Stomach smooth muscle (tissue), 2 donors: Measurements from ENCODE around the gene MARCHF10.
"Not testable (repeated sequence)": the region's sequence is repeated elsewhere in the genome, so short reads cannot be mapped to it uniquely, and the experiment has no call there.

Experiments
- H3K27ac ChIP-seq: one replicate; pipeline ENCODE4 v1.7.0; 2013; ENCODE audit warnings: mild to moderate bottlenecking, low read length, inconsistent platforms
- H3K27me3 ChIP-seq, 2 donors: one replicate each; pipeline ENCODE4 v1.7.0; 2013; ENCODE audit warnings: low read length in 2 of 2; ENCODE audit not compliant: insufficient read depth in 2 of 2, control insufficient read depth in 1 of 2
- H3K36me3 ChIP-seq, 2 donors: one replicate each; pipeline ENCODE4 v1.7.0; 2013; ENCODE audit warnings: low read length in 2 of 2; ENCODE audit not compliant: control insufficient read depth in 2 of 2, insufficient read depth in 2 of 2
- H3K4me1 ChIP-seq: one replicate; pipeline ENCODE4 v1.7.0; 2013; ENCODE audit warnings: low read length; ENCODE audit not compliant: control insufficient read depth, insufficient read depth
- H3K4me3 ChIP-seq, 2 donors: one replicate each; pipeline ENCODE4 v1.7.0; 2013; ENCODE audit warnings: low read length in 2 of 2
- H3K9ac ChIP-seq, 2 donors: one replicate each; pipeline ENCODE4 v1.7.0; 2013; ENCODE audit warnings: low read length in 2 of 2, mild to moderate bottlenecking in 1 of 2
- H3K9me3 ChIP-seq, 2 donors: one replicate each; pipeline ENCODE4 v1.7.0; 2013; ENCODE audit warnings: low read length in 2 of 2; ENCODE audit not compliant: control insufficient read depth in 2 of 2
- donor health status: healthy.
- donor health status: Pancreatic carcinoma.

The MARCHF10 gene

GRCh38 chr17:62786646-62787045, 21.5 kb downstream of the MARCHF10 start:
- H3K4me1 ChIP-seq, result no peaks in the 10 kb centered on the region
- no peaks in the 10 kb centered on the region for H3K9me3 ChIP-seq
- H3K9ac ChIP-seq, result no peak overlapping the region
- H3K27me3 ChIP-seq, result no peaks in the 10 kb centered on the region
- no peak overlapping the region for H3K4me3 ChIP-seq
- H3K27ac ChIP-seq, result no peak overlapping the region
- H3K36me3 ChIP-seq, result no peaks in the 10 kb centered on the region

- not testable (repeated sequence) for H3K27me3 ChIP-seq, H3K4me3 ChIP-seq, H3K9me3 ChIP-seq, H3K9ac ChIP-seq, H3K4me1 ChIP-seq, H3K36me3 ChIP-seq, H3K27ac ChIP-seq
Observed at GRCh38 chr17:62785983-62786382, 22.1 kb downstream of the MARCHF10 start.

GRCh38 chr17:62782730-62783270, 25.3 kb downstream of the MARCHF10 start:
- no peak overlapping the region for H3K4me3 ChIP-seq
- H3K9me3 ChIP-seq, result no peaks in the 10 kb centered on the region
- no peak overlapping the region for H3K27ac ChIP-seq
- H3K9ac ChIP-seq, result no peak overlapping the region
- peaks cover 0 to 1% of the 10 kb centered on the region in 2 donors for H3K27me3 ChIP-seq
- H3K36me3 ChIP-seq, result no peaks in the 10 kb centered on the region
- H3K4me1 ChIP-seq, result no peaks in the 10 kb centered on the region

- Histone ChIP-seq H3K36me3 (no peaks in the 10 kb centered on the region), H3K27ac (no peak overlapping the region), H3K4me1 (no peaks in the 10 kb centered on the region), H3K9ac (no peak overlapping the region), H3K4me3 (no peak overlapping the region), H3K27me3 (peaks cover 0 to 2% of the 10 kb centered on the region in 2 donors), H3K9me3 (no peaks in the 10 kb centered on the region)
Observed at GRCh38 chr17:62781831-62782251, 26.3 kb downstream of the MARCHF10 start.

DNA sequence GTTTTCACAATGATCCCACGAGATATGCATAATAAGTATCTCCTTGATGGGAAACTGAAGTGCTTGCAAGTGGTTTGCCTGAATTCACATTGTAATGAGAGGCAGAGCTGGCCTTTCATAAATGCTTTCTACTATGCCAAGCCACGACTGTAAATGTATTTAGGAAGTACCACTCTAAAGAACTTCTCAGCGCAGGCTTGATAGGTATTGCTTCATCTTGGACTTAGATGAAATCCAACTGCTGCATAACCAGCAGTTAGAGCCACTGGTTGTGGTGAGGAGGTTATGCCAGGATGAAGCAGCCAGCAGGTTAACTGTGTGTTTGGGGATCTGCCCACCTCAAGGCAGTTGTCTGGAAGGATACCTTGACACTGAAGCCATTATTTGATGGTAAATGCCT, 26.8 kb downstream of the MARCHF10 start:
- Histone ChIP-seq H3K9ac (no peak overlapping the region), H3K4me3 (no peak overlapping the region), H3K27me3 (peaks cover 0 to 2% of the 10 kb centered on the region in 2 donors), H3K27ac (no peak overlapping the region), H3K36me3 (no peaks in the 10 kb centered on the region), H3K9me3 (no peaks in the 10 kb centered on the region), H3K4me1 (no peaks in the 10 kb centered on the region)

- no peak overlapping the region for H3K9ac ChIP-seq
- peaks cover 0 to 2% of the 10 kb centered on the region in 2 donors for H3K27me3 ChIP-seq
- H3K27ac ChIP-seq, result no peak overlapping the region
- H3K36me3 ChIP-seq, result no peaks in the 10 kb centered on the region
- no peak overlapping the region for H3K4me3 ChIP-seq
- H3K4me1 ChIP-seq, result no peaks in the 10 kb centered on the region
- no peaks in the 10 kb centered on the region for H3K9me3 ChIP-seq
Observed at GRCh38 chr17:62780951-62781350, 27.2 kb downstream of the MARCHF10 start.

GRCh38 chr17:62780269-62780668, 27.8 kb downstream of the MARCHF10 start:
- Histone ChIP-seq H3K36me3 (no peaks in the 10 kb centered on the region), H3K9ac (no peak overlapping the region), H3K4me3 (no peak overlapping the region), H3K27ac (no peak overlapping the region), H3K9me3 (no peaks in the 10 kb centered on the region), H3K4me1 (no peaks in the 10 kb centered on the region), H3K27me3 (peaks cover 0 to 2% of the 10 kb centered on the region in 2 donors)

DNA sequence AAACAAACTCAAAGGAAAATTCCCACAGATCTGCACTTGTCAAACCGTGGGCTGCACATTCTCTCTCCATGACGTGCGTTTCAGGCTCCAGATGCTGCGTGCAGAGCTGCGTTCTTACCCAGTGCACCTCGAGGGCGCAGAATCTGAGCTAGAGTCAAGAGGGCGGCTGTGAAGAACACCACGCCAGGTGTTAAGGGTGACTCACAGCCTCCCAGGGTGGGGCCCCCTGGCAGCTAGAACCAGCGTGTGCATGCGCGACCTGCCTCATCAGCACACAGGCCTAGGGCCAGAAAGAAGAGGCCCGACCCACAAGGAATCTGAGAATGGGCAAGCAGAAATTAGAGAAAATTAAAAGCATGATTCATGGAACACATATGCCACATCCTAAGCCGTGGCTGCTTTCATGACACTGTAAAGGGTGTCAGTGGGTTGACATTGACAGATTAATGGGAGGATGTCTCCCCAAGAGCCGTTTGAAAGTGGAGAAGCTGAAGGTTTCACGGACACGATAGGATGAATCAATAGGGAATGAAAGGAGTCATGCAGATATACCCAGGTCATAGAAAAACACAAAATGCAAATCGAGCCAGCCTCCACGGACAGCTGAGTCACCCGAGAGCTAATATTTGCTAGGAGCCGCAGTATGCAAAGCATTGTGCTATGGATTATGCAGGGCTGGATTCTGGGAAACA, 29.0 kb downstream of the MARCHF10 start:
- Histone ChIP-seq H3K36me3 (no peaks in the 10 kb centered on the region), H3K27me3 (peaks cover 2% of the 10 kb centered on the region in 2 donors), H3K4me1 (no peaks in the 10 kb centered on the region), H3K9ac (no peak overlapping the region), H3K4me3 (no peak overlapping the region), H3K27ac (no peak overlapping the region), H3K9me3 (no peaks in the 10 kb centered on the region)

GRCh38 chr17:62775876-62776275, 32.2 kb downstream of the MARCHF10 start:
- Histone ChIP-seq H3K27ac (no peak overlapping the region), H3K9ac (no peak overlapping the region), H3K9me3 (no peaks in the 10 kb centered on the region), H3K4me1 (no peaks in the 10 kb centered on the region), H3K4me3 (no peak overlapping the region), H3K27me3 (peaks cover 2 to 6% of the 10 kb centered on the region in 2 donors), H3K36me3 (no peaks in the 10 kb centered on the region)

DNA sequence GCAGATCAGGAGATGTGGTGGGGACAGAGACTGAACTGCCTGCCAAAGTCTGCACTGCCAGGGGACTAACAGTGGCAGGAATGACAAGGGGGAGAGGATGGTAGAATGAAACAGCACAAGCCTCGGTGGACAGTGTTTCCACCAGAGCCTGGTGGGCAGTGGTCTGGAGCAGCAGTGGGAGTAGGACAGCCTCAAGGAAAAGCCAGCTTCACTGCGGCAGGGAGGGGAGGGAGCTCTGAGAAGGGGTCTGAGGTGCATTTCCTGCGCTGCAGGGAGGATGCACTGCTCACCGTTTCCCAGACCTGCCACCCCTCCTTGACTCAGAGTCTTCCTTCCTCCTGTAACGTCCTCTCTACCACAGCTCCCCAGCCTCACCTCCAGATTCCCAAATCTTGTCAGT, 33.8 kb downstream of the MARCHF10 start:
- Histone ChIP-seq H3K27ac (no peak overlapping the region), H3K36me3 (no peaks in the 10 kb centered on the region), H3K9me3 (no peaks in the 10 kb centered on the region), H3K4me1 (no peaks in the 10 kb centered on the region), H3K4me3 (no peak overlapping the region), H3K27me3 (peaks cover 2 to 6% of the 10 kb centered on the region in 2 donors), H3K9ac (no peak overlapping the region)

- H3K9ac ChIP-seq, result no peak overlapping the region
- no peaks in the 10 kb centered on the region for H3K4me1 ChIP-seq
- H3K27me3 ChIP-seq, result peaks cover 0 to under 1% of the 10 kb centered on the region in 2 donors
- no peaks in the 10 kb centered on the region for H3K9me3 ChIP-seq
- no peaks in the 10 kb centered on the region for H3K36me3 ChIP-seq
- no peak overlapping the region for H3K27ac ChIP-seq
- H3K4me3 ChIP-seq, result no peak overlapping the region
Observed at GRCh38 chr17:62767997-62768396, 40.1 kb downstream of the MARCHF10 start.
